A673 (cell line): Measurements from ENCODE around the gene TOX4. TPM values are rescaled to one million over a fixed set of nuclear protein-coding genes. Genes with fewer than 3 reads are reported as not detected.
A peak's percentile ranks its signal among the peaks of the same experiment; 100 is the strongest.

ENCODE experiments used
- BruUV-seq: library from RNA; stranded (reverse); fragments of 400-500 nt; replicated peaks from 2 replicates; lab custom pipeline; 2021; lab: Mats Ljungman, UMichigan
- CTCF ChIA-PET: fragments of 300-600 bp; sonication (Branson Sonifier 250); formaldehyde crosslinking; loops from one replicate; lab custom pipeline; 2022; ENCODE audit warnings: antibody characterized with exemption; lab: Charles Lee
- POLR2A ChIA-PET: fragments of 300-600 bp; sonication (Branson Sonifier 250); formaldehyde crosslinking; loops from one replicate; lab custom pipeline; 2022; ENCODE audit warnings: antibody characterized with exemption; ENCODE audit not compliant: low non-redundant PET; lab: Charles Lee
- DNase-seq: peaks from one replicate; pipeline ENCODE4 v3.0.0-alpha.2; 2015; ENCODE audit warnings: low spot score
- H3K27ac ChIP-seq: fragments of 200-600 bp; sonication (generic); 2 replicates; pipeline ENCODE4 v1.5.1; 2016; ENCODE audit warnings: mixed run types, low read depth, mild to moderate bottlenecking, mixed read lengths, antibody characterized with exemption, low read length; ENCODE audit not compliant: poor library complexity, severe bottlenecking
- H3K27me3 ChIP-seq: fragments of 200-600 bp; sonication (generic); replicated peaks from 2 replicates; pipeline ENCODE4 v1.6.1; 2017; ENCODE audit warnings: mixed run types, low read depth, mild to moderate bottlenecking, mixed read lengths, antibody characterized with exemption, low read length; ENCODE audit not compliant: insufficient read depth, poor library complexity
- H3K36me3 ChIP-seq: fragments of 200-600 bp; sonication (generic); 2 replicates; pipeline ENCODE4 v1.6.1; 2016; ENCODE audit warnings: mixed run types, mild to moderate bottlenecking, mixed read lengths, antibody characterized with exemption, low read length; ENCODE audit not compliant: insufficient read depth, poor library complexity, severe bottlenecking
- H3K4me1 ChIP-seq: fragments of 200-600 bp; sonication (generic); 2 replicates; pipeline ENCODE4 v1.6.1; 2017; ENCODE audit warnings: mixed run types, mild to moderate bottlenecking, mixed read lengths, antibody characterized with exemption, low read length; ENCODE audit not compliant: insufficient read depth, poor library complexity, severe bottlenecking
- H3K4me3 ChIP-seq: fragments of 200-600 bp; sonication (generic); 2 replicates; pipeline ENCODE4 v1.5.1; 2016; ENCODE audit warnings: low read depth, mixed run types, mild to moderate bottlenecking, mixed read lengths, low read length; ENCODE audit not compliant: poor library complexity, severe bottlenecking
- H3K9me3 ChIP-seq: fragments of 200-600 bp; sonication (generic); 2 replicates; pipeline ENCODE4 v1.6.1; 2016; ENCODE audit warnings: mixed run types, low read depth, mild to moderate bottlenecking, mixed read lengths, antibody characterized with exemption, low read length; ENCODE audit not compliant: poor library complexity, severe bottlenecking
- EZH2 ChIP-seq: fragments of 200-600 bp; sonication (generic); IDR thresholded peaks from 2 replicates; pipeline ENCODE4 v1.6.1; 2017; ENCODE audit warnings: borderline replicate concordance, low read depth, mild to moderate bottlenecking, mixed read lengths, antibody characterized with exemption, low read length; ENCODE audit not compliant: poor library complexity, severe bottlenecking
- intact Hi-C: fragments of 100-400 bp; cut with micrococcal nuclease; formaldehyde crosslinking; loops from one replicate; pipeline ENCODE4 v1.10.0; 2022; ENCODE audit not compliant: unreplicated experiment
- total RNA-seq: library from RNA; stranded (reverse); gene quantifications from 2 replicates; pipeline ENCODE4 v1.2.3, GENCODE V29; 2021
- TF ChIP-seq, protein P1 (sequence below): fragments of 300-800, 200-600 bp; sonication (generic); conservative IDR thresholded peaks from 2 replicates; pipeline ENCODE4 v1.5.1; 2017; ENCODE audit warnings: low read depth, mild to moderate bottlenecking, antibody characterized with exemption, low read length, moderate library complexity, mixed read lengths

TOX4 gene
- total RNA-seq, 1 experiment from 2014 or later, result 84.7 TPM

DNA sequence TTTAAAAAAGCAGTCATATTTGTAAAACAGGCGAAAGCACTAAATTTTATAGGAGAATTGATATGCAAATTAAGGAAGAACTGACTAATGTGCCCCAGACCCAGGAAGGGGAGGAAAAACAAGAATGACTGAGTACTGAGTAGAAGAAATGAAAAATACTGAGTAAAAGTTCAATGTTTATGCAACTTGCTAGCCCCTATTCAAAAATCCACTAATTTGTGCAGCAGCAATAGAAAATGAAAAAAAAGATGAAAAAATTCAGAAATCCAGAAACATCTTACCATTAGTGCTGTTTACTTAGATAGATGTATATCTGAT lies 27.1 kb upstream of the TOX4 start:
- no TSS peak for BruUV-seq
- POLR2A ChIA-PET, result no interaction called here

DNA sequence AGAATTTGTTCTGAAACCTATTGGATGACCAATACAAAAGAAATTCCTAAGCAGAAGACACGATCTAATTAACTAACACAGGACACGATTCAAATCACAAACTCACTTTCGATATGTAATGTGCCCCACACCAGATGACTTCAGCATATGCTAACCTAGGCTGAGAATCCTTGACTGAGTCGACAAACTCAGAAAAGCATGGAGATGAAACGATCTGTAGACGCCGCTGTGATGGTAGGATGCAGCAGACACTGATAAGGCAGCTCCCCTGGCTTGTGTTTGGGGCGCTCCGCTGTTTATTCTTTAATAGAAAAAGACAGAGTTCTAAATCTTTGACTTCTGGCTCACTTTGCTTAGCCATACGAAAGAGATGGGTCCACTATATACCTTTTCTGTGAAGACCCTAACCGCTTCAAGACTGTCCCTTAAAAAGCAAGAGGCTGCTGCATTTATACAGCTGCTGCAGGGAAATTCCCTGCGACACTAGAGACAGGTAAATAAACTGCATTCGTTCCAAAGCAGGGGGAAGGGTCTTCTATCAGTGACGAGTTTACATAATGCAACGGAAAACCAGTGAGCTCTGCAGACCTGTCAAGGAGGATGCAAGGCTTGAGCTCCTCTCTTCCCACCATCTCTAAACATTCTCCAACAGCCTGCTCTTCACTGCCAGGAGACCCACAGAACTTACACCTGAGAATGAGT lies 22.0 kb upstream of the TOX4 start:
- H3K36me3 ChIP-seq, result no peaks in the 10 kb centered on the region
- POLR2A ChIA-PET, result no interaction called here
- TF ChIP-seq, protein P1, sequence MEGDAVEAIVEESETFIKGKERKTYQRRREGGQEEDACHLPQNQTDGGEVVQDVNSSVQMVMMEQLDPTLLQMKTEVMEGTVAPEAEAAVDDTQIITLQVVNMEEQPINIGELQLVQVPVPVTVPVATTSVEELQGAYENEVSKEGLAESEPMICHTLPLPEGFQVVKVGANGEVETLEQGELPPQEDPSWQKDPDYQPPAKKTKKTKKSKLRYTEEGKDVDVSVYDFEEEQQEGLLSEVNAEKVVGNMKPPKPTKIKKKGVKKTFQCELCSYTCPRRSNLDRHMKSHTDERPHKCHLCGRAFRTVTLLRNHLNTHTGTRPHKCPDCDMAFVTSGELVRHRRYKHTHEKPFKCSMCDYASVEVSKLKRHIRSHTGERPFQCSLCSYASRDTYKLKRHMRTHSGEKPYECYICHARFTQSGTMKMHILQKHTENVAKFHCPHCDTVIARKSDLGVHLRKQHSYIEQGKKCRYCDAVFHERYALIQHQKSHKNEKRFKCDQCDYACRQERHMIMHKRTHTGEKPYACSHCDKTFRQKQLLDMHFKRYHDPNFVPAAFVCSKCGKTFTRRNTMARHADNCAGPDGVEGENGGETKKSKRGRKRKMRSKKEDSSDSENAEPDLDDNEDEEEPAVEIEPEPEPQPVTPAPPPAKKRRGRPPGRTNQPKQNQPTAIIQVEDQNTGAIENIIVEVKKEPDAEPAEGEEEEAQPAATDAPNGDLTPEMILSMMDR, result no peak
- TF ChIP-seq EZH2, result no peak
- TSS peak; percentile 49 for BruUV-seq
- no peaks in the 10 kb centered on the region for H3K27me3 ChIP-seq
- peak overlapping the region; percentile 95 for H3K4me3 ChIP-seq
- CTCF ChIA-PET, result no interaction called here
- H3K4me1 ChIP-seq, result peaks cover 7% of the 10 kb centered on the region
- H3K9me3 ChIP-seq, result no peaks in the 10 kb centered on the region
- intact Hi-C loops, result loop anchor here (5.0 kb wide), 1 partner anchor 188 kb away; the partner anchor contains the start of gene HNRNPC
- peak overlapping the region; percentile 92 for H3K27ac ChIP-seq
- DNase-seq, result no peak

More for the DNA sequence above, 27.1 kb upstream of the TOX4 start:
- no peaks in the 10 kb centered on the region for H3K9me3 ChIP-seq
- no peaks in the 10 kb centered on the region for H3K27me3 ChIP-seq
- peaks cover 3% of the 10 kb centered on the region for H3K36me3 ChIP-seq
- intact Hi-C loops, result no loop called here
- no peak overlapping the region for H3K4me3 ChIP-seq
- CTCF ChIA-PET, result no interaction called here
- no peak overlapping the region for H3K27ac ChIP-seq
- DNase-seq, result no peak
- peaks cover 11% of the 10 kb centered on the region for H3K4me1 ChIP-seq
- TF ChIP-seq EZH2, result no peak
- TF ChIP-seq, protein P1, result no peak

DNA sequence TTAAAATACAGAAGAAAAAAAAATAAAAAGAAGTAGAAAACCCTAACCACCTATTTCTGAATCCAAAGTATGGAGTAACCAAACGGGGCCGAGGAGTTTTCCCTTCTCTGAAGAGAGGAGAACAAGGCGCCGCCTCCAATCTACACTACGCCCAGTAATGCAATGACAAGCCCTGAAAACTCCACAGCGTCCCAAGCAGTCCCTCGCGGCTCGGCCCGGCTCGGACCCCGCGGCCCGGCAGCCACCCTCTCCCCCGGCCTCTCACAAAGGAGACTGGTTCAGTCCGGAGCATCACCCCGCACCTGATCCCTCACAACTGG lies 21.4 kb upstream of the TOX4 start:
- Histone ChIP-seq H3K27ac (peak overlapping the region; percentile 92), H3K4me3 (peak overlapping the region; percentile 95), H3K27me3 (no peaks in the 10 kb centered on the region), H3K4me1 (peaks cover 1% of the 10 kb centered on the region), H3K9me3 (no peaks in the 10 kb centered on the region), H3K36me3 (no peaks in the 10 kb centered on the region)
- POLR2A ChIA-PET, result interaction anchor here (0.6 kb wide), 1 partner anchor 21 kb away, joined by 3 read pairs; the partner anchor contains the start of gene RAB2B
- CTCF ChIA-PET, result interaction anchor here (0.6 to 1.2 kb wide), 5 partner anchors 11 to 102 kb away, joined by 3 to 12 read pairs (median 4); partner anchors contain the start of genes RAB2B and TOX4
- intact Hi-C loops, result loop anchor here (5.0 kb wide), 1 partner anchor 188 kb away; the partner anchor contains the start of gene HNRNPC
- BruUV-seq, result no TSS peak
- TF ChIP-seq EZH2, result no peak
- TF ChIP-seq, protein P1, result no peak
- no peak for DNase-seq
